T-helper 1 cell treated with Interleukin-12 subunit alpha and Interleukin-12 subunit beta and Interleukin-4 antibody, amounts not matched to agents 30 ng/mL and 1 ng/mL, for 36 hours (primary cell): Measurements from ENCODE around the gene NPR3. TPM values are rescaled to one million over a fixed set of nuclear protein-coding genes. Genes with fewer than 3 reads are reported as not detected.
"Not testable (repeated sequence)": the region's sequence is repeated elsewhere in the genome, so short reads cannot be mapped to it uniquely, and the experiment has no call there.

ENCODE experiments used
- intact Hi-C: fragments of 100-400 bp; cut with micrococcal nuclease; formaldehyde crosslinking; loops from one replicate; pipeline ENCODE4 v1.15.1; 2024
- total RNA-seq: library from RNA; stranded (reverse); gene quantifications from 2 replicates; pipeline ENCODE4 v1.2.3, GENCODE V29; 2022

The NPR3 gene
- total RNA-seq, 1 donor from 2014 or later: not detected

DNA sequence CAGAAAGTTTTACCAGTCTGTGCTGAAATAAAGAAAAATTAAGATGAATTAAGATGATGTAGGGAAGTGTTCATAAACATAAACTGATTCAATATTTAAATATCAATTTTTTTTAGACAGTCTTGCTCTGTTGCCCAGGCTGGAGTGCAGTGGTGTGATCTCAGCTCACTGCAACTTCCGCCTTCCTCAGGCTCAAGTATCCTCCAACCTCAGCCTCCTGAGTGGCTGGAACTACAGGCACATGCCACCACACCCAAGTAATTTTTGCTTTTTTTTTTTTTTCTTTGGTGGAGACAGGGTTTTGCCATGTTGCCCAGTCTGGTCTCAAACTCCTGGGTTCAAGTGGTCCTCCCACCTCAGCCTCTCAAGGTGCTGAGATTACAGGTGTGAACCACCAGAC is 94.3 kb downstream of the NPR3 start:
- intact Hi-C loops: not testable (repeated sequence)

DNA sequence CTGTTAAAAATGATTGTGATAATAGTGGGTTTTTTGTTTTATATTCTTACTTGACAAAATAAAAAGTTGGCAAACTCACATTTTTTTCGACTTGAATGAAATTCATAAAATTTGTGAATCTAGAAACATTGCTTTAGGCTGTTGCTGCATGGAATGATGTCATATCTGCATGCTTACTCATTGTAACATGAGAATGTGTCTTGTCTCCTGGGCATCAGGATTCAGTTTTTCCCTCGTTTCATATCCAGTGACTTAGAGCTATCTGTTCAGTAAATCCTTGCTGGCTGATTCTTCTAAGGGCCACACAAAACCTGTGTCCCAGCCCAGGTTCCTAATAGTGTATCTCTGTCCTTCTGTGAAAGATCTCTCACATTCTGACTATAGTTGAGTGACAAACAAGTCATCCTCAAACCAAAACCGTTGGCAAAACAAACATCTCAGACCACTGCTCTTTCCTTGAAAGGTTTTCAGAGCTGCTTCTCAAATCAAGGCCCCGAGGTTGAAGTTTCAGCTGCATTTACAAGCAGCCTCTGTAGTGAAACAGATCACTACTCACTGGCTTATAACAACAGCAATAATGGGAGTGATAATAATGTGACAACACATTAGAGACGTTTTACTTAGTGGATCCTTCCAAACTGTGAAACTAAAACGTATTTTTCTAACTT is 95.0 kb downstream of the NPR3 start:
- intact Hi-C loops: no loop called here

DNA sequence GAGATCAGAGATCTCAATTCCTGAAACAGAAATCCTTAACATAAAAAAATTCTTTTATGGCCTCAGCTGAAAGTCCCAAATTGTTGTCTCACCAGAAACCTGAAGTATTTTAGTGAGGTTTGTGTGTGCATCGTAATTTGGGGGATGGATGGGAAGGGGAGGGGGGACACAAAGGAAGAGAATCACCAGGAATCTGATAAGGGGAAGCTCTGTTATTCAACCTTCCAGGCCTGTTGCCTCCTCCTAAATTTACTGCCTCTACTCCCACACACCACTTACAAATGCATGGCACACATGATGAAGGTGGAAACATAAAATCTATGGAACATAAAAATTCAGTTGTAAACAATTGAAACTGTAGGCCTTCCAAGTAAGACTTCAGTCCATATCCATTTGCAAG is 97.7 kb downstream of the NPR3 start:
- intact Hi-C loops: no loop called here

DNA sequence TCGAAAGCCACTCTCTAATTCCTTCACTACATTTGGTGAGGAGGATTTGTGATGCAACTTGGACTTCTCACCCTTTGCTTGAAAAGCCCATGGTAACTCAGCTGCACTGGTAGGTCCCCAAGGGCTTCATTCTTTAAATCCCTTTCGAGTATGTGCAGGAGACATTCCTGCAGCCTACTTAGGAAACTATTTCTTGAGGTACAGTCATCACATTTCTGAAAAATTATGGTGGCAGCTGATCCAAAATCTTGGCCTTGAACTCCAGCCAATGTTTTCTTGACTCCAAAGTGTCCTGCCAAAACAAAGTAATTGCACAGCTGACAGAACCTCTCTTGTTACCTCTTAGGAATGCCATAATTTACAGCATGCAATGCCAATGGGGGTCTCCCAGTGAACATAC is 99.7 kb downstream of the NPR3 start:
- intact Hi-C loops: no loop called here

DNA sequence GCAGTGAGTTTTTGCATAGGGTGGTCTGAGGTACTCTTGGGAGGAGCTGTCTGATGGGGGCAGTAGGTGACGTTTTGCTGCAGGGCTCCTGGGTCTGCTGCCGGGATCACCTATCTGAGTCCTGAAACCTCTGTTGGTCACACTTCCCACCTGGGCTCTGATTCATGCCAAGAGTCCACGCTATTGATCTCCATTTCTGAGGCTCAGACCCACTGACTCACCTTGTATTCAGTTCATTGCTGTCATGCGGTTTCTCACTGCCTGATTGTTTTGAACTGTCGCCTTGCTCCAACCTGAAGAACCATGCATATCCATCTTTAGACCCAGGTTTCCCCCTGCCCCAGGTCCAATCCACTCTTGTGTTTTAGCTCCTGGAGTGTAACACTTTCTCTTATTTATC is 101.3 kb downstream of the NPR3 start:
- intact Hi-C loops: no loop called here

DNA sequence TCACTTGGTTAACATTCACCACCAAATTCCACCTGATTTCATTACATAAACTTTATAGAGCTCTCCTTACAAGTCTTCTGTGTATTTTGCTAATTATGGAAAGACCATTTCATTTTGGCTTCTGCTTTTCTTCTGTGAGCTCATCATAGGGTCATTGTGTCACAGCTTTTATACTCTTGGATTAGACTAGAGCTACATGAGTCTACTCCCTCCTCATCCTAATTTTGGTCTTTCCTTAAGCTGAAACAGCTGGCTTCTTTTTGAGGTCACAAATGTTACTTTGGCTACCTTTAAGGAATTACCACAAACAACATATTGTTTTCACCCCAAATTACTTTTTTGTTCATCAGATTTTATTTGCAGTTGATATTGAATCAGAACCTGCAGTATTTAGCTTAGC is 103.0 kb downstream of the NPR3 start:
- intact Hi-C loops: no loop called here

DNA sequence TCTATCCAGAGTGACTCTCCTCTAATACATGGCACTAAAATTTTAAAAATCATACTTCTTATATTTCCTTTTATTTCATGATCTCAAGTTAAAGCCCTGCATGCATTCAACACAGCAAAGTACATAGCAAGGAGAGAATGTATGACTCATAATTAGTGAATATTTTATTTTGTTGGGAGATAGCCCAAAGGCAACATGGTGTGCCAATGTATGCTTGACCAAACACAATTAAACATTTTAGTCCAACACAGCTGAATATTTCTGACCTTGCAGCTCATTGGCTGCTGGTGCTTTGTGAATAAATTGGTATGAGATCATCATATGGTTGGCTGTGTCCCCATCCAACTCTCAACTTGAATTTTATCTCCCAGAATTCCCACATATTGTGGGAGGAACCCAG is 103.5 kb downstream of the NPR3 start:
- intact Hi-C loops: no loop called here

DNA sequence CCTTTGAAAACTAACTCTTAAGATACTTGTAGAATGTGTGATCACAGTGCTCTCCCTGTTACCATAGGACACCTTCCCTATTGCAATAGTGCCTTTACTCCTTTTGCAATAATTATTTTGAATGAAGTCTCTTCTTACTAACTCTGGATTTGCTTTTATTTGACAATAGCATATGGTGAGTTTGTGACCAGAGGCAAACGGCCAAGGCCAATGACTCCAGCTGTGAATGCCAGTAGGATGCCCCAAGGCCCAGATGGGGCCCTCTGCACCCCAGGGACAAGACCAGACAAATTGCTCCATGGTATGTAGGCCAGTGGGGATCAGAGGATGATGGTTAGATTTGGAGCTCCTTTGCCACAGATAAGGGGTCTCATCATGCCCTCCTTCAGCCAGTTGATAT is 116.9 kb downstream of the NPR3 start:
- intact Hi-C loops: no loop called here

DNA sequence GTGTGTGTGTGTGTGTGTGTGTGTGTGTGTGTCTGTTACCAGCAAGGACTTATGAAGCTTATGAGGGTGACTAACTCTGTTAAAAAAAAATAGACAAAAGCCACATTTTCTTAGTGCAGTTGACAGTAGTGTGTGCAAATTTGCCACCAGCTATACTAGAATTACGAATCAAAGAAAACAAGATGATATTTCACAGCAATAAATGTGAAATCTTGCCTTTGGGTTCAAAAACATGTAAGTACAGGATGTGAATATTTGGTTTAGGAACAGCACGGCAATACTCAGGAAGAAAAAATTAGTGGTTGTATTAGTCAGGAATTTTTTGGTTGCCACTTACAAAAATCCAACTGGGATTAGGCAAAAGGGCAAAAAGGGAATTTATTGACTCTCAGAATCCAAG is 117.4 kb downstream of the NPR3 start:
- intact Hi-C loops: no loop called here

DNA sequence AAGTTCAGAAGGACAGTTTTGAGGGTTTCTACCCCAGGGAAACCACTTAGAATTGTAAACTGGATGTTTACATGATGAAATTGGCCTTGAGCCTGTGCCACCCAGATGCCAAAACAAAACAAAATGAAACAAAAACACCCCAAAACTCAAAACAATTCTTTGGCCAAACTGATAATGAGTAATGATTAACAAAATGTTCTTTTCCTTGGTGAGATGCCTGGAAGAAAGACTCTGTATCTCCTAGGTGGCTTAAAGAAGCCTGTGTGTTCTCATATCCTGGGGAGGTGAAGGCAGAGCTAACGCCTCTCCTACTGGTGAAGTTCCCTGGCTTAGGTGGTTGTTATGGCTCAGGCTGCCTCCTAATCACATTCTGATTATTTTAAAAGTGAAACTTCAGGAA is 120.5 kb downstream of the NPR3 start:
- intact Hi-C loops: no loop called here

DNA sequence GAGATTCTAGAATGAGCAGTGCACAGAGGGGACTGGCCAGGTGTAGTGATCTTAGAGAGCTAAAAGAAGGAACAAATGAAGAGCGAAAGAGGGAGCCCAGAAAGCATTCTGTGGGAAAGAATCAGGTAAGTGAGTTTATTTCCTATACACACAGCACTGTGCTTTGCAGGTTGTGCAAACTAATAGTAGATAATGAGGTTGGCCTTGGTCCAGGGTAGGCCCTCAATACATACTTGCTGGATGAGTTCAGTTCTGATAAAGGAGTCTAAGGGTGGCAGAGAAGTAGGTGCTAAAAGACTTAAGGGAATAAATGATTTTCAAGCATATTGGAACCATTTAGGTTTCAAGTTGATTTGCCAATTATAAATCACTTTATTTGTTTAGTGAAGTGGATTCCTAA is 122.0 kb downstream of the NPR3 start:
- intact Hi-C loops: no loop called here

DNA sequence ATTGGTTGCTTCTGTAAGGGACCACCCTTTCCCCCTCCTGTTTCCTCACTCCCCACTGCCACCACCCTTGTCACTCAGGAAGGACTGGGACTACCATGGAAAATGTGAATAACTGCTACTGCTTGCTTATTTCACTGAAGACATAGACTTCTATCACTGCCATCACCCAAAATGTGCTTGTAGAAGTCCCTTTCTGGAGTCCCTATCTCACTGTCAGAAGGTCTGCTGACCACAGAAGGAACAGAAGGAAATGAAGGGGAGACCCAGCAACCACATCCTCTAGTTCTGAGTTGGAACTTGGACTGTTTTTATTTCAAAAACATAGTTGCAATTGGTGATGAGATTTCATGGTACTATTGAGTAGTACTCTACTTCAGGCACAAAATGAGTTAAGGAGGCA is 122.5 kb downstream of the NPR3 start:
- intact Hi-C loops: no loop called here

DNA sequence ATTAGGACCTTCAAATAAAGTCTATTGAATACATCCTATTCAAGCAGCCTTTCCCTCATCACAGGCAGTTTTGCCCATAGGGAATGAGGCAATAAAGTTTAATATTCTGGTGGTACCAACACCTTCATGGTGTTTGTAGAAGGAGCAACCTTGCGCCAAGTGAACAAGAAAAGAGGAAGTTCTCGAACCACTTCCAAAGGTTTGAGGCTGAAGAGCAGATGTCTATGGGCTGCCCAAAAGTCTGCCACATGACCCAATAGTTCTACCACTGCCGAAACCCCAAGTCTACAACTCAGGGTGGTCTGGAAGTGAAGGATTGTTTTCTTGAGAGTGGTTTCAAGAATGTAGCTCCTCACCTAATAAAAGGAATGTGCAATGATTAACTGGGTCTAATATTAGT is 123.1 kb downstream of the NPR3 start:
- intact Hi-C loops: no loop called here

DNA sequence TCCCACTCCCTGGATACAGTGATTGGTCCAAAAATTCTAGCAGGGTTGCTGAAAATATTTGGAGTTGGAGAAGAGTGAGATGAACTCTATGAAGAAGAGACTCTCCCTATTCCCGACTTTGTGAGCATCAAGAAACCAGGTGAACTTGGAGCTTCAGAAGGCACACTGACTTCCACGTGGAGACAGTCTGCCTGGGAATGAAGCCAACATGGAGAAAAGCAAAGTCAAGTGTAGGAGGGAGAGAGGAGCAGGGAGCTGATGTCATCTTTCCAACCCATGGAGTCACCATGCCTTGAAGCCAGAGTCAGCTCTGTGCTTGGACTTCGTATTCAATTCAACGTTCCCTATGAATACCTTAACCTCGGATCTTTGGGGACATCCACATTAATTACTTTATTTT is 125.1 kb downstream of the NPR3 start:
- intact Hi-C loops: no loop called here

DNA sequence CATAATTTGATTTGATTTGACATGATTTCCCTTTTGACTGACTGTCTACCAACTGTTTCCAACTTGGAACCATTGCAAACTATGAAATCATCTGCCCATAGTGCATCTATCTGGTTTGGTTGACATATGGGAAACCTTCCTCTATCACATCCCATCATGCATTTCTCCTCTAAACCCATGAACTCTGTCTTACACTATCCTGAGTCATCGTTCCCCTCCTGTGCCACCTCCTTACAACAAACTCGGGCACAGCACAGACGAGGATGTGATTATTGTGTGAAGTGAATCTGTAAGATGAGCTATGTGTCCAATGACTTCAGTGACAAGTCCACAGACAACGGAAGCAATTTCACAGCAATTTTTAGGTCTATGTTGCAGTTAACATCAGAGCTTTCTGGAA is 126.1 kb downstream of the NPR3 start:
- intact Hi-C loops: no loop called here

DNA sequence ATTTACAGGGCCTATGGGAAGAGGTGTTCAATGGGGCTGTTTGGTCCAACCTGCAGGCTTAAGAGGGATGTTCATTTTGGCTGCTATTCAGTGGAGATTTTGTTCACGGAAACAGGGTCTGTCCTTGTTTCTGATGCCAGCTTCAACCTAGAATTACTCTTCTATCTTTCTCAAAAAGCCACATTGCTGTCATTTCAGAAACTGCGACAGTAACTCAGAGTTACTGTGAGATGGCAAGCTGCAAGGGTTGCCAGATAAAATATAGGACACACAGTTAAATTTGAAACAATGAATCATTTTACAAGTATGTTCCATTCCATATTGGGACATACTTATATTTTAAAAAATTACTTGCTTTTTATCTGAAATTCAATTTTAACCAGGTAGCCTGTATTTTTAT is 128.0 kb downstream of the NPR3 start:
- intact Hi-C loops: no loop called here

DNA sequence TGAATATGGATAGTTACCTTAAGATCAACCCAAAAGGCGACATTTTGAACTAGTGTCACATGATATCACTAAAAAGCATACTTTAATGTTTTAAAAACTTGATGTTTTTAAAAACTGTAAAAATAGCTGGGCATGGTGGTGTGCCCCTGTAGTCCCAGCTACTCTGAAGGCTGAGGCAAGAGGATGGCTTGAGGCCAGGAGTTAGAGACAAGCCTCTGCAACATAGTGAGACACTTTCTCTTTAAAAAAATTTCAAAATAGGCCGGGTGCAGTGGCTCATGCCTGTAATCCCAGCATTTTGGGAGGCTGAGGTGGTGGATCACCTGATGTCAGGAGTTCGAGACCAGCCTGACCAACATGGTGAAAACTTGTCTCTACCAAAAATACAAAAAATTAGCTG is 129.5 kb downstream of the NPR3 start:
- intact Hi-C loops: no loop called here

Other genes starting within 250 kb of the NPR3 start
- 477 and 479 TPM in 2 replicates for gene SUB1, start 125.8 kb upstream of the NPR3 start, total RNA-seq